Measurements from ENCODE around the gene ZNF785.
"Not testable (repeated sequence)": the region's sequence is repeated elsewhere in the genome, so short reads cannot be mapped to it uniquely, and the experiment has no call there.

ZNF785 gene

DNA sequence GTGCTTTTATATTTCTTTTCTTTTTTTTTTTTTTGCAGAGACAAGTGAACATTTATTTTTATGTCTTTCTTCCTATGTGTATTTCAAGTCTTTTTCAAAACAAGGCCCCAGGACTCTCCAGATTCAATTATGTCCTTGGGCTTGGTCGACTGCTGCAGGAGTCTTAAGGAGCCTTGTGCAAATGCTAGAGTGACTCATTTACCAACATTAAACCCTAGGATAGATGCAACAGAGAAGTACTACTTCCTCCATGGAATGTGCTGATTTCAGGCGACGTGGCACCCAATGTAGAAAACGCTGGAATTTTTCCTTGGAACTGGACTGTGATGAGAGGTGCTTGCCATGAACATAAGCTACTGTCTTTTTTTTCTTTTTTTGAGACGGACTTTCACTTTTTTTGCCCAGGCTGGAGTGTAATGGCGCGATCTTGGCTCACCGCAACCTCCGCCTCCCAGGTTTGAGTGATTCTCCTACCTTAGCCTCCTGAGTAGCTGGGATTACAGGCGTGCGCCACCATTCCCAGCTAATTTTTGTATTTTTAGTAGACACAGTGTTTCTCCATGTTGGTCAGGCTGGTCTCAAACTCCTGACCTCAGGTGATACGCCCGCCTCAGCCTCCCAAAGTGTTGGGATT lies 49.0 kb downstream of the ZNF785 start:
- not testable (repeated sequence) for DNase-seq

GRCh38 chr16:30535777-30536190 lies 49.7 kb downstream of the ZNF785 start:
- DNase-seq = peak; percentile 63 to 66

DNA sequence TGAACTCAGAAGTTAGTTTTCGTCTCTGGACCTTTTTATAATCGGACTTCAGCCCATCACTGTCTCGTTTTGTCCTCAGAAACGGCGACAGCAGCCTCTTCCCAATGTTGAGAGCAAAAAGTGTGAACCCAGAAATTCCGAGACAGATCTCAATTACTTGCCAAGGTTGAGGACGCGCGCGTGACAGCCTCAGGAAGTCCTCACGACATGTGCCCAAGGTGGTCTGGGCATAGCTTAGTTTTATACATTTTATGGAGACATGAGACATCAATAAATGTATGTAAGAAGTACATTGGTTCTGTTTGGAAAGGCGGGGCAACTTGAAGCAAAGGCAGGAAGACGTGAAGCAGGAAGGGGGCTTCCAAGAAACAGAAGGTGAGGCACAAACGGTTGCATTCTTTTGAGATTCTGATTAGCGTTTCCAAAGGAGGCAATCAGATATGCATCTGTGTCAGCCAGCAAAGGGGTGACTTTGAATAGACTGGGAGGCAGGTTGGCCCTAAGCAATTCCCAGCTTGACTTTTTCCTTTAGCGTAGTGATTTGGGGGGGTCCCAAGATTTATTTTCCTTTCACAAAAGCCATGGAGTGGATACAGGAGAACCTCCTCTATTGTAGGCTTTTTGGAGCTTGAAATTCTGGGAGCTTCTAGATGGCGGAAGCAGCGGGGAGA lies 50.3 kb downstream of the ZNF785 start:
- DNase-seq = no peak

DNA sequence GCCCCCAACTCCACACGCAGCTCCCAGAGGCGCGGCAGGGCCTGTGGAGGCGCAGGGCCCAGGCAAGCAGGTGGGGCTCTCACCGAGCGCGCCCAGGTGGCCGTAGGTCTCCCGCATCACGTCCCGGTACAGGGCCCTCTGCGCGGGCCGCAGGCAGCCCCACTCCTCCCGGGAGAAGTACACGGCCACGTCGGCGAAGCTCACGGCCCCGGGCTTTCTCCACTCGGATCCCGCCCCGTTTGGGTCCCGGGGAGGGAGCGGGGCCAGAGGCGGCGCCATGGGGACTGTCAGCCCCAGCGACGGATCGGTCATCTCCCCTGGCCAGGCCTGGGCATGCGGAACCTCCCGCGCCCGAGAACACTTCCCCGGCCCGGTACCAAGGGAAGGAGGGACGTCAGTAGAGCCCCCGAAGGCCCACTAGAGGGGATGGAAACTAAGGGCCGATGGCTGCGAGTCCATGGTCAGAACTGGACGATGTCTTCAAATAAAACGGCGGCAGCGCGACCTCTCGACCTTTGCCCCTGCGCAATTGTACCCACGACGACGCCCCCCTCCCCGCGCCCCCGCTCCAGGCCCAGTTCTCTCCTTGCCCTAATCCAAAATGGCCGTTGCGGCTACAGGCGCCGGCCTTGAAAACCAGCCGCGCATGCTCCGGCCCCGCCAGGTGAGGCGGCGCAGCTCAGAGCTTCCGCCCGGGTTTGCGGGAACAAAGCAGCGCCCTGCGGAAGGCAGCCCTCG lies 51.0 kb downstream of the ZNF785 start, which contains the start of gene ZNF747:
Gene ZNF747, minus strand, starts transcription at position 491 of the 738 bp plus-strand sequence. Its CDS starts 179 bp downstream, at position 312.
- DNase-seq = peak; percentile 91 to 94

GRCh38 chr16:30533748-30534367 lies 51.6 kb downstream of the ZNF785 start:
- peak in 1 of 2 donors; percentile 18 for DNase-seq

- no peak for DNase-seq
Measured at GRCh38 chr16:30533146-30533522, 52.4 kb downstream of the ZNF785 start.

DNA sequence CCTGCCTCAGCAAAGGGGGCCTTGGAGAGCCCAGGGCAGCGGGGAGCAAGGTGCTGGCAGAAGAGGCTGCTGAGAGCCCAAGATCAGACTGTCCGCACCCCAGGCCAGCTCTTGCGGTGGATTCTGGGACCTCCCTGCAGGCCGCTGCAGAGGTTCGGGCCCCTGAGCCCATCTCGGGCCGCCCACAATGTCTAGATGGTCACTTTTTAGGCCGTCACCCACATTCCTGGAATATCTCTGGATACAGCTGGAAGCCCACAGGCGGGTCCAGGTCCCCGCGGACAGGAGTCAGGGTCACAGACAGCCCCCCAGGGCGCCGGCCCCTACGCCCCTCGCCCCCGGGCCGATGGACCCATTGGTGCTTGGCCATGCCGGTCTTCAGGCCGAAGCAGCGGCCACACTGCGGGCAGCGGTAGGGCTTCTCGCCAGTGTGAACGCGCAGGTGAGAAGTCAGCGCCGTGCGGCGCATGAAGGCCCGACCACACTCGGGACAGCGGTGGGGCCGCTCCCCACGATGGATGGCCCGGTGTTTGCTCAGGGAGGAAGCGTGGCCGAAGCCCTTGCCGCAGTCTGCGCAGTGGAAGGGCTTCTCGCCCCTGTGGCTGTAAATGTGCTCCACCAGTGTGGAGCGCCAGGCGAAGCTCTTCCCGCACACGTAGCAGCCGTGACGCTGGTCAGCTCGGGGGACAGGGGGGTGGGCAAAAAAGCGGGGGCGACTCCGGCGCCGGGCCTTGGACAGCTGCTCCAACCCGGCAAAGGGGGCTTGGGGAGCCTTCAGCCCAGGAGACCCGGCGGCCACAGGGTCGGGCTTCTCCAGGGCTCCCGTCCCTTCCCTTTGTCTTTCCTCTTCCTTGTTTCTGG lies 53.0 kb downstream of the ZNF785 start:
- no peak for DNase-seq
